Neutrophil (primary cell): ENCODE data around the gene ALKBH1.

Experiments
- H3K27ac ChIP-seq: fragments of 200-600 bp; sonication (generic); 2 replicates; pipeline ENCODE4 v1.5.1; 2016; ENCODE audit warnings: mild to moderate bottlenecking, moderate library complexity
- H3K27me3 ChIP-seq: fragments of 200-600 bp; sonication (generic); 2 replicates; pipeline ENCODE4 v1.6.0; 2016; ENCODE audit warnings: mild to moderate bottlenecking
- H3K36me3 ChIP-seq: fragments of 200-600 bp; sonication (generic); 2 replicates; pipeline ENCODE4 v1.5.1; 2017
- H3K4me1 ChIP-seq, 2 experiments: fragments of 200-600 bp in 1 of 2; sonication (generic) in 1 of 2; 1 replicate in 1 of 2; 2 replicates in 1 of 2; pipeline versions ENCODE4 v1.5.1 to v1.6.1; 2013 to 2016; ENCODE audit warnings: low read depth in 1 of 2, low read length in 1 of 2, mild to moderate bottlenecking in 1 of 2, moderate library complexity in 1 of 2; ENCODE audit not compliant: control insufficient read depth in 1 of 2, insufficient read depth in 1 of 2
- H3K4me3 ChIP-seq, 2 experiments: fragments of 200-600 bp in 1 of 2; sonication (generic) in 1 of 2; 1 replicate in 1 of 2; 2 replicates in 1 of 2; pipeline ENCODE4 v1.5.1; 2013 to 2016; ENCODE audit warnings: low read depth in 1 of 2, low read length in 1 of 2, mild to moderate bottlenecking in 1 of 2, moderate library complexity in 1 of 2
- H3K9me3 ChIP-seq: fragments of 200-600 bp; sonication (generic); 2 replicates; pipeline ENCODE4 v1.5.1; 2016
- CTCF ChIP-seq: fragments of 200-600 bp; sonication (generic); IDR thresholded peaks from 2 replicates; pipeline ENCODE4 v1.5.1; 2016; ENCODE audit warnings: antibody characterized with exemption

Gene ALKBH1

GRCh38 chr14:77707355-77707723 lies 484 bp downstream of the ALKBH1 start:
- Histone ChIP-seq H3K4me1 (peaks cover 20 to 22% of the 10 kb centered on the region in 2 experiments), H3K4me3 (peak overlapping the region; percentile 95 to 97), H3K9me3 (no peaks in the 10 kb centered on the region), H3K27ac (peak overlapping the region; percentile 75), H3K27me3 (no peaks in the 10 kb centered on the region), H3K36me3 (peaks cover 35% of the 10 kb centered on the region)
- TF ChIP-seq CTCF: no peak

GRCh38 chr14:77691259-77691658 lies 16.6 kb downstream of the ALKBH1 start:
- TF ChIP-seq CTCF: no peak
- Histone ChIP-seq H3K9me3 (no peaks in the 10 kb centered on the region), H3K4me1 (no peaks in the 10 kb centered on the region), H3K4me3 (no peak overlapping the region), H3K27ac (no peak overlapping the region), H3K27me3 (no peaks in the 10 kb centered on the region), H3K36me3 (peaks cover 43% of the 10 kb centered on the region)

GRCh38 chr14:77682158-77682553 lies 25.7 kb downstream of the ALKBH1 start:
- H3K9me3 ChIP-seq: no peaks in the 10 kb centered on the region
- TF ChIP-seq CTCF: no peak
- no peaks in the 10 kb centered on the region for H3K27me3 ChIP-seq
- H3K4me1 ChIP-seq: no peaks in the 10 kb centered on the region
- no peak overlapping the region for H3K27ac ChIP-seq
- no peak overlapping the region for H3K4me3 ChIP-seq
- H3K36me3 ChIP-seq: peaks cover 18% of the 10 kb centered on the region

- H3K9me3 ChIP-seq: no peaks in the 10 kb centered on the region
- no peaks in the 10 kb centered on the region for H3K4me1 ChIP-seq
- H3K4me3 ChIP-seq: no peak overlapping the region
- peaks cover 18% of the 10 kb centered on the region for H3K36me3 ChIP-seq
- no peak overlapping the region for H3K27ac ChIP-seq
- no peaks in the 10 kb centered on the region for H3K27me3 ChIP-seq
- TF ChIP-seq CTCF: no peak
These were observed 26.3 kb downstream of the ALKBH1 start for GRCh38 chr14:77681196-77682157.

GRCh38 chr14:77674931-77675330 lies 32.9 kb downstream of the ALKBH1 start:
- Histone ChIP-seq H3K4me1 (no peaks in the 10 kb centered on the region), H3K4me3 (no peak overlapping the region), H3K27me3 (no peaks in the 10 kb centered on the region), H3K36me3 (peaks cover 54% of the 10 kb centered on the region), H3K9me3 (no peaks in the 10 kb centered on the region), H3K27ac (no peak overlapping the region)
- TF ChIP-seq CTCF: no peak
